ENCODE results near the gene GLMN.

Gene GLMN, protein sequence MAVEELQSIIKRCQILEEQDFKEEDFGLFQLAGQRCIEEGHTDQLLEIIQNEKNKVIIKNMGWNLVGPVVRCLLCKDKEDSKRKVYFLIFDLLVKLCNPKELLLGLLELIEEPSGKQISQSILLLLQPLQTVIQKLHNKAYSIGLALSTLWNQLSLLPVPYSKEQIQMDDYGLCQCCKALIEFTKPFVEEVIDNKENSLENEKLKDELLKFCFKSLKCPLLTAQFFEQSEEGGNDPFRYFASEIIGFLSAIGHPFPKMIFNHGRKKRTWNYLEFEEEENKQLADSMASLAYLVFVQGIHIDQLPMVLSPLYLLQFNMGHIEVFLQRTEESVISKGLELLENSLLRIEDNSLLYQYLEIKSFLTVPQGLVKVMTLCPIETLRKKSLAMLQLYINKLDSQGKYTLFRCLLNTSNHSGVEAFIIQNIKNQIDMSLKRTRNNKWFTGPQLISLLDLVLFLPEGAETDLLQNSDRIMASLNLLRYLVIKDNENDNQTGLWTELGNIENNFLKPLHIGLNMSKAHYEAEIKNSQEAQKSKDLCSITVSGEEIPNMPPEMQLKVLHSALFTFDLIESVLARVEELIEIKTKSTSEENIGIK

DNA sequence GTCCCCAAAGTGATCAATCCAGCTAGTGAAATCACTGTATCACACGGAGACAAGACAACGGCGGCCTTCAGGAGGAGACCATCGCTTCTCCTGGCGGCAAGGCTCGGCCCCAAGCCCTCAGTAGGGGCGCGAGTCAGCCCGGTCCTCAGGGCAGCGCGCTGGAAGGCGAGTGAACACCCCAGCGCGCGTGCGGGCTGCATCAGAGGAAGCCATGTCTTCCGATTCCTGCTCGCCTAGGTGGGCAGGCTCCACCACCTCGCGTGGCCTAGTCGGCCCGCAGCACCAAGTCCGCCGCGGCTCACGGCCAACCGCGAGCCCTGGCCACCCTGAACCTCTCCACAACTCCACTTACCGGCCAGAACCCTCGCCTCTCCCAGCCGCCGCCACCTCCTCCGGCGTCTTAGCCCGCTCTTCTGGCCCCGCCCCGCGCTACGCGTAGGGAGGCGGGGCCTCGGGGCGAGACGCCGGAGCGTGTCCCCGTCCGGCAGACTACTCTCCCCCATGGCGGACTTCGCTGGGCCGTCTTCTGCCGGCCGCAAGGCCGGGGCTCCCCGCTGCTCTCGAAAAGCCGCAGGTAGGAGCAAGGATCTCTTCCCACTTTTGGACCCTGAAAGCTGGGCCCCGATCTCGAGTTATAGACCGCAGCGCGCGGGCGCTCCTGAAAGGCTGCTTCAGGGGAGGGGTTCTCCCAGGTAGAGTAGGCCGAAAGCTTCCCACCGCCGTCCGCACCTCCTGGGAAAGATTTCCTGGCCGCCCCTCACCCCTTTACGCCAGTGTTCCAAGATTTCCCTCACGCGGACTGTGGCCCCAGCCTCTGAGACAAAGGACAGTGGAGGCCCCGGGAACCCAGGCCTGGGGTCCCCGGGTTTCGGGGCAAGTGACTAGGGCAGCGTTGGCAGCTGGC, at the start of gene GLMN, which contains the start of gene RPAP2:
Gene GLMN, minus strand, starts transcription at position 415 of the 904 bp plus-strand sequence. CDS start 988 bp downstream, outside the sequence.
Gene RPAP2, plus strand, starts transcription at position 487 of the 904 bp plus-strand sequence. Its CDS starts 15 bp downstream, at position 502.
- DNase-seq: peak; percentile 63

DNA sequence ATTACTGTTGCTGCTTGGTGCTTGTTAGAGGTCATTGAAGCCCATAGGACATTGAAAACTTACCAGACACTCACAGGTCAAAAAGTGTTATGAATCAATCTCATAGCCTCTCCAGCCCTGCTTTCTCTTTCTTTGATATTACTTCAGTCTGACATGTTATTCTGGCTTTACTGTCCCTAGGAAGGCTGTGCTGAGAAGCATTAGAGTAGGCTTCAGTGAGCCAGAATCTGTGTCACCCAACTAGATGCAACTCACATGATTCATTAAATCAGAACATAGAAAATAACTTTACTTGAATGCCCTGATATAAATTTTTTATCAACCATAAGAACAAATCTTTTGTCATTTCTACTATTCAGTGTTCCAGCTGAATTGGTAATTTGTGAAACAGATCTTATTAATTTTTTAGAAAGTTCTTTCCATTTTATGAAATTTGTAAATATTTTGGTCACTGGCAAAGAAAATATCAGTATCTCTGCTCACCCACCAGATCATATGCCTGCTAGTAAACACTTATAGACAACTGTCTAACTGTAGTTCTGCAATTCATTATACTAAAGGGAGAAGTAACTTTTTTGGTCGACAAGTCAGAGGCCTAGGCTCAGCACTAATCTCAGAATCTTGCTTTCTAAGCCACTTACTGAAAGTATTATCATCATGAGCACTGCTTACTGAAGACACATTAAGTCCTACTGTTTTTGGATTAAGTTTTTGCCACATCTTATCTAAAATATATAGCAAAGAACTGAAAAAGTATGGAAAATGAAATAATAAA, 48.3 kb upstream of the GLMN start:
- no peak for DNase-seq

GRCh38 chr1:92343061-92343460, 44.3 kb upstream of the GLMN start:
- DNase-seq: no peak

GRCh38 chr1:92342401-92342800, 43.6 kb upstream of the GLMN start:
- DNase-seq: no peak

DNA sequence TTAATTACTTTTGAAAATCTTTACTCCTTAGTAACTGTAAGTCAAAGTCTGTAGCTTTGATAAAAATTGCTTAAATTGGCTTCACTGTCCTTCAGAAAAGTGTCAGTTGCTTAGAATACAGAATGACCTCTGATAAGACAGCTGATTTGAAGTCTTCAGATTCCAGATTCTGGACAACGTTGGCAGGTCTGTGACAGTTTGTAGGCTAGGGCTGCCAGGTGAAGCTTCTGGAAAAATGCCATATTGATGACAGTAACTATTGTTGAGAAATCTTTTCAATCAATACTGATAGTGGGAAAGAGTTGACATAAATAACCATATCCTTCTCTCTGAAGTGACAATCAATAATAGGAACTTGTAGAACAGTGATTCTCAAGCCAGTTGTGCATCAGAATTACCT, 41.4 kb upstream of the GLMN start:
- no peak for DNase-seq

DNA sequence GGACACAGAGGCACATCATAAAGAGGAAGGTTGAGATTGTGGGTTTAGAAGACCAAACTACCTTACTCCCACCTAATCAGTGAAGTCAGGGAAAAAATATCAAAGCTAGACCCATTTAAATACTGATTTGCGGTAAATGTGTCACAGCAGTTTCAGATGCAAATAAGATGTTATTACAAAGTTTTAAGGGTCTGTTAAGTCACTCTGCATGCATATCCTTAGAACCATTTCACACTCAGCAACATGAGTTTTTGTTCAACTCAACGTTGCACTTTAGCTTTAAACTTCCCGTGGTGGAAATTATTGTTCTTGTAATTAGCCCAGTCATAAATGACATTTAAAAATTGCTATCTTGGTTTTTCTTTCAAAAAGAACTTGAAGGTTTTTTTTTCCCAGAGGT, 34.9 kb upstream of the GLMN start:
- DNase-seq: no peak

DNA sequence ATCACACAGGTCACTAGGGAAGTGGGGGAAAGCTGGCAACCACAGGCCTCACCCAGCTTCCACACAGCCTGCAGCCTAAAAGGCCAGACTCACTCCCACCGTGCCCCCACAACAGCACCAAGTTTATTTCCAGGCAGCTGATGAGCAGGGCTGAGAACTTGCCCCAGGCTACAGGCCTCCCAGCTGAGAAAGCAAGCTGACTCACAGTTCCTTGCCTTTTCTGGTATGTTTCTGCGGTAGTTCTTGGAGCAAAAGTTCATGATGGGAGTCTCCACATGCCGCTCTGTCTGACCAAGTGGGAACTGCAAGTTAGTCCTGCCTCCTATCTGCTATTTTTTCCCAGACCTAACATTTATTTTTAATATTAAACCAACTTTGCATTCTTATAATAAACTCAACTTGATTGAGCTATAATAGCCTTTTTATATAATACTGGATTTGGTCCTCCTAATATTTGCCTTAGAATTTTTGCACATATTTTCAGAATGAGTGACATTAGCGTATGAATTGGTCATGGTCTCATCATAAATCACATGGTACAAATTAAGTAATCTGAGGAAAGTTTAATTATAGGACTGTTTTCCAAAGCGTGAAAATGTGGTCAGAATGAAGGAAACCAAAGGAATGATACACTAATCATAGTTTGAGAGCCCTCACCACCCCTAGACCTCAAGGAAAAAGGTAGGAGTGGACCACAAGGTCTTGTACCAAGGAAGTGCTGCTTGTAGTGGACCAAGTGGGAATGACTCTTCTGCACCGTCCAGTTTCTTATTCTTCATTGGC, 30.8 kb upstream of the GLMN start:
- no peak for DNase-seq

- DNase-seq: no peak
These were observed 29.0 kb upstream of the GLMN start for GRCh38 chr1:92327794-92328193.

DNA sequence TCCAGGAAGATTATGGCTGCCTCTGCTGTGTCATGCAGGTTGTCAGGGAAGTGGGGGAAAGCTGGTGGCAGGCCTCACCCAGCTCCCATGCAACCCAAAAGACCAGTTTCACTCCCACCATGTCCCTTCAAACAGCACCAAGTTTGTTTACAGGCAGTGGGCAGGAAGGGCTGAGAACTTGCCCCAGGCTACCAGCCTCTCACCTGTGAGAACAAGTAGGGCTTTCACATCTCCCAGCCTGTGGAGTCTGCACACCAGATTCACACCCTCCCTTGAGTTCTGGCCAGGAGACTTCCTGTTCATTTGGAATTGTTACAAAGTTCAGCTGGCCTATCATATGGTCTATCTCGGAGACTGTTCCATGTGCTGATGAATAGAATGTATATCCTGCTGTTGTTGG, 27.9 kb upstream of the GLMN start:
- no peak for DNase-seq

DNA sequence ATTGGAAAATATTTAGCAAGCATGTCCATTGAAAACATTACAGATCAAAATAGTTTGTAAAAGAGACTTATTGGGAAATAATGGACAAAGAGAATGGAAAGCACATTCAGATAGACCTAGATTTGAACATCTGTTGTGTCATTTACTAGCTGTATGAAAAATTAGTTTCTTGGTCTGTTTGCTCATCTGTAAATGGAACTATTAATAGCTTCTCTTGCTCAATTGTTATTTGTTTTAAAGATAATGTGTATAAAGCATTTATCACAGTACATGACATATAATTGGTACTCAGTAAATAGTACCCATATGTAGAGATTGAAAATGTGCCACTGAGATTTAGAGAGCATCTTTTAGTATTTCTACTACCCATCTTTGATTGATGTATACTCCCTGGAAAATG, 26.0 kb upstream of the GLMN start:
- no peak for DNase-seq

DNA sequence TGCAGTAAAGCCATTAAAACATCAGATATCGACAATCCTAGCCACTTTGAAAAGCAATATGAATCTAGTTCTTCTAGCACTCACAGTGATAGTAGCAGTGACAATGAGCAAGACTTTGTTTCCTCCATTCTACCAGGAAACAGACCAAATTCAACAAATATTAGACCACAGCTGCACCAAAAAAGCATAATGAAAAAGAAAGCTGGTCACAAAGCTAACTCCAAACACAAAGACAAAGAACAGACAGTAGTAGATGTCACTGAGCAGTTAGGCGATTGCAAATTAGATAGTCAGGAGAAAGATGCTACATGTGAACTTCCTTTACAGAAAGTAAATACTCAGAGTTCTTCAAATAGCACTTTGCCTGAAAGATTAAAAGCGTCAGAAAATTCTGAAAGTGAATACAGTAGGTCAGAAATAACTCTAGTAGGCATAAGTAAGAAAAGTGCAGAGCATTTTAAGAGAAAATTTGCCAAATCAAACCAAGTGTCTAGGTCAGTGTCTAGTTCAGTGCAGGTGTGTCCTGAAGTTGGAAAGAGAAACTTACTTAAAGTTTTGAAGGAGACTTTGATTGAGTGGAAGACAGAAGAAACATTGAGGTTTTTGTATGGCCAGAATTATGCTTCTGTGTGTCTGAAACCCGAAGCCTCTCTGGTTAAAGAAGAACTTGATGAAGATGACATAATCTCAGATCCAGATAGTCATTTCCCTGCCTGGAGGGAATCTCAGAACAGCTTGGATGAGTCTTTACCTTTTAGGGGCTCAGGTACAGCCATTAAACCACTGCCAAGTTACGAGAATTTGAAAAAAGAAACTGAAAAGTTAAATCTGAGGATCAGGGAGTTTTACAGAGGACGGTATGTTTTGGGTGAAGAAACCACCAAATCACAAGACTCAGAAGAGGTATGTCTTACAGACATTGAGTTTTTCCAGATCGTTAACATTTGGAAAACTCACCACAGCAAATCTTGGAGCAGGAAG, 25.0 kb upstream of the GLMN start:
- DNase-seq: no peak

DNA sequence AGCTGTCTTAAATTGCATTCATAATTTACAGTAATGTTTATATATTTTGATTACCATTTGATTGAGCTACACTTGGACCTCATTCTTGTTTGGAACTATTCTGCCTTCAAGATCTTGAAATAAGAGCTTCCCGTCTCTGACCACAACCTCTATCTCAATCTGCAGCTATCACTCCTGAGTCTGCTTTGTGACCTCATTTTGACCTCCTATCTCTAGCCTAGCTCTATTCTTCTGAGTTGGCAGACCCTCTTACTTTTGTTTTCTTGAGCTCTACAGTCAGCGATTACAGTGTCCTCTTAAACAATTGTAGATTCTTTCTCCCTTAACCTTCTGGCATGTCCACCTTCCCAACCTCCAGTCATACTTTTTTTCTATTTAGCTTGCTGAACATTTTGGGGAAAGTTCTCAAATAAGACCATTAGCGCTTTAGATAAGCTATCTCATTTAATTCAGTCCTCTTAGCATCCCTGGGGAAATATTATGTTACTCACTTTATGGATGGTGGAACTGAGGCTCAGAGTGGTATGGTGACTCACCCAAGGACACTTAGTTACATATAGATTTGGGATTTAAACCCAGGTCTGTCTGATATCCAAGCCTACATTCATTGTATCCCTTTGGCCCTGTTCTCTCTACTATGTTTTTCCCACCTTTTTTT, 19.2 kb upstream of the GLMN start:
- DNase-seq: no peak

DNA sequence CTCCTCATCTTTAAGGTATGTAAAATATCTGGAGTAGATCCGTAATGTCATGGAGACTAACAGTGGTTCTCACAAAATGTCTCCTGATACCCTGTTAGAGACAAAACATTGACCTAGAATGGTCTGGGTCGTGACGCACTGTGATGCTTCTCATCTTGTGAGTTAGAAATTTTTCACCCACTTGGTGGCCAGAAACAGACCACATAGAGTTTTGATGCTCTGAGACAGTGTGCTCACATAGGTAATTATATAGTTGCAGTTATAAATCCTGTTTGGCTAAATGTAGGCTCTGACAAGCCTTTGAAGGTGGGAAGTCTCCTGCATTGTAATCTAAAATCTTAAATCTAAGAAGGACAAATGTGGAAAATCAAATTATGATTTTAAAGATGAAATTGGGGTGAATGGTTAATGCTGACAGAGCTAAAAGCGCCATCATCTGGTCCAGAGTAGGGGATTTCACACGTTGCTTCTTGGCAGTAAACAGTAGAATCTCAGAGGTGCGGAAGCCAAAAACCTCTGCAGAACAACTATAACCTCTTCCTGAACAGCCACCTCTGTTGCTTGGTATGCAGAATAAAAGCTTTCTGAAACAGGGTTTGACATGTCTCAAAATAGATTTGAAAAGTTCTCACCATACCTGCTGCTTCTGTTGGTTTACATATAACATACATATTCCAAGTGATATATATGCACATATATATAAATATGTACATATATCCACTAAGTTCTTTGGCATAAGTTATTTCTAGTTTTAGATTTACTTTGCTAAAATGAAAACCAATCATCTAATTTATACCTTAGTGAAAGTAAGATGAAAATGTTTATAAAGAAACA, 17.2 kb upstream of the GLMN start:
- no peak for DNase-seq

- DNase-seq: no peak
These were observed 15.2 kb upstream of the GLMN start for GRCh38 chr1:92314024-92314423.

DNA sequence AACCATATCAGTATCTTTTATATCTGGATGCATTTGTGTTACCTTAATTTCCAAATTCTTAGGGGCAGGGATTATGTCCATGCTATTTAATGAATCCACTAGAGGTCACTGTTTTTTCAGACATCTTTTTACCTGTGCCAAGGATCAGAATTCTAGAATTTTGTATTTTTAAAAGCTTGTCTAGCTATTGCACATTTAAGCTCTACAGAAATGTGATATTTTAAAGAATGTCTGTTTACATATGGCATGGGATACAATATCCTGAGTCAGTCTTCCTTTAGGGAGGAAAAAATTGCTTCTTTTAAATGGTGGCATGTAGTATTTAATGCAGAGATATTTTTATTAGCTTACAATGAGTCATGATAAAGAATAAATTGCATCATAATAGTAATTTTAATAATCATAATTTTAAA, 11.4 kb upstream of the GLMN start:
- DNase-seq: no peak

GRCh38 chr1:92307980-92308379, 9.2 kb upstream of the GLMN start:
- no peak for DNase-seq

DNA sequence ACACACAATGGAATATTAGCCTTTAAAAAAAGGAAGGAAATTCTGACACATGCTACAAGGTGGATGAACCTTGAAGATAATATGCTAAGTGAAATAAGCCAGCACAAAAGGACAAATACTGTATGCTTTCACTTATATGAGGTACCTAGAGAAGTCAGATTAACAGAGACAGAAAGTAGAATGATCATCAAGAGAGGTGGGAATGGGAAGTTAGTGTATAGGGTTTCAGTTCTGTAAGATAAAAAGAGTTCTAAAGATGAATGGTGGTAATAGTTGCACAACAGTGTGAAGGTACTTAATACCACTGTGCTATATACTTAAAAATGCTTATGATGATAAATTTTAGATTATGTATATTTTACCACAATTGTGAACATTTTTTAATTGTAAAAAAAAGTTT, 7.2 kb upstream of the GLMN start:
- DNase-seq: no peak

- no peak for DNase-seq
These were observed 2.2 kb upstream of the GLMN start for GRCh38 chr1:92301021-92301420.

Measured in amniotic stem cell (primary cell).